Liver (tissue), 9 donors: ENCODE data around the gene TUBE1. TPM values are rescaled to one million over a fixed set of nuclear protein-coding genes. Genes with fewer than 3 reads are reported as not detected.

Source experiments
- DNase-seq: peaks from one replicate; pipeline ENCODE4 v3.0.0-alpha.2; 2017; ENCODE audit warnings: low spot score
- H3K27ac ChIP-seq, 2 donors: one replicate each; pipeline ENCODE4 v1.7.0; 2013; ENCODE audit warnings: inconsistent platforms in 2 of 2, low read length in 2 of 2, control low read depth in 1 of 2, low read depth in 1 of 2, mild to moderate bottlenecking in 1 of 2
- H3K27me3 ChIP-seq, 4 donors: one replicate each; pipeline versions ENCODE4 v1.6.1 to v1.7.0; 2013; ENCODE audit warnings: low read length in 3 of 4, inconsistent platforms in 1 of 4, mild to moderate bottlenecking in 1 of 4, moderate library complexity in 1 of 4; ENCODE audit not compliant: control insufficient read depth in 4 of 4, insufficient read depth in 4 of 4
- H3K36me3 ChIP-seq, 4 donors: one replicate each; pipeline versions ENCODE4 v1.6.1 to v1.7.0; 2013; ENCODE audit warnings: low read length in 3 of 4, mild to moderate bottlenecking in 3 of 4, low read depth in 1 of 4, moderate library complexity in 1 of 4; ENCODE audit not compliant: control insufficient read depth in 4 of 4, insufficient read depth in 3 of 4
- H3K4me1 ChIP-seq, 4 donors: one replicate each; pipeline versions ENCODE4 v1.6.1 to v1.7.0; 2013; ENCODE audit warnings: low read length in 3 of 4, mild to moderate bottlenecking in 3 of 4, moderate library complexity in 1 of 4; ENCODE audit not compliant: control insufficient read depth in 4 of 4, insufficient read depth in 4 of 4
- H3K4me3 ChIP-seq, 3 donors: one replicate each; pipeline versions ENCODE4 v1.6.1 to v1.7.0; 2013; ENCODE audit warnings: low read length in 3 of 3, control low read depth in 1 of 3, low read depth in 1 of 3, mild to moderate bottlenecking in 1 of 3
- H3K9ac ChIP-seq, 2 donors: one replicate each; pipeline ENCODE4 v1.7.0; 2013; ENCODE audit warnings: low read length in 2 of 2, mild to moderate bottlenecking in 2 of 2, moderate library complexity in 2 of 2, control low read depth in 1 of 2, low read depth in 1 of 2
- H3K9me3 ChIP-seq, 4 donors: one replicate each; pipeline versions ENCODE4 v1.6.1 to v1.7.0; 2013; ENCODE audit warnings: low read length in 3 of 4; ENCODE audit not compliant: control insufficient read depth in 4 of 4
- CTCF ChIP-seq: fragments of 150-350 bp; IDR thresholded peaks from 2 replicates; pipeline ENCODE4 v1.5.1; 2017; ENCODE audit warnings: improper control_type of control experiment, low read depth, low read length; ENCODE audit not compliant: missing input control
- FOXA2 ChIP-seq: IDR thresholded peaks from 2 replicates; pipeline ENCODE4 v1.6.1; 2016; ENCODE audit warnings: antibody characterized with exemption
- GABPA ChIP-seq, 2 donors: IDR thresholded peaks in 1 of 2; conservative IDR thresholded peaks in 1 of 2; 2 replicates each; pipeline ENCODE4 v1.6.1; 2016; ENCODE audit warnings: antibody characterized with exemption in 2 of 2, mild to moderate bottlenecking in 1 of 2, moderate library complexity in 1 of 2
- HNF4A ChIP-seq, 2 donors: conservative IDR thresholded peaks; 2 replicates each; pipeline ENCODE4 v1.6.1; 2016; ENCODE audit warnings: antibody characterized with exemption in 2 of 2, mild to moderate bottlenecking in 2 of 2
- HNF4G ChIP-seq: IDR thresholded peaks from 2 replicates; pipeline ENCODE4 v1.6.1; 2016; ENCODE audit warnings: antibody characterized with exemption
- MAX ChIP-seq: IDR thresholded peaks from 2 replicates; pipeline ENCODE4 v1.6.1; 2016; ENCODE audit warnings: antibody characterized with exemption
- NR2F2 ChIP-seq: IDR thresholded peaks from 2 replicates; pipeline ENCODE4 v1.6.1; 2016; ENCODE audit warnings: antibody characterized with exemption
- RAD21 ChIP-seq, 2 donors: IDR thresholded peaks; 2 replicates each; pipeline ENCODE4 v1.6.1; 2016; ENCODE audit warnings: antibody characterized with exemption in 2 of 2, mild to moderate bottlenecking in 2 of 2
- REST ChIP-seq: IDR thresholded peaks from 2 replicates; pipeline ENCODE4 v1.6.1; 2016; ENCODE audit warnings: antibody characterized with exemption, mild to moderate bottlenecking
- RXRA ChIP-seq, 2 donors: IDR thresholded peaks; 2 replicates each; pipeline ENCODE4 v1.6.1; 2017 to 2018; ENCODE audit warnings: antibody characterized with exemption in 2 of 2, mild to moderate bottlenecking in 1 of 2
- TAF1 ChIP-seq: conservative IDR thresholded peaks from 2 replicates; pipeline ENCODE4 v1.6.1; 2016; ENCODE audit warnings: antibody characterized with exemption, mild to moderate bottlenecking
- YY1 ChIP-seq: IDR thresholded peaks from 2 replicates; pipeline ENCODE4 v1.6.1; 2016; ENCODE audit warnings: antibody characterized with exemption, mild to moderate bottlenecking
- ZBTB33 ChIP-seq: IDR thresholded peaks from 2 replicates; pipeline ENCODE4 v1.6.1; 2016; ENCODE audit warnings: antibody characterized with exemption
- WGBS: extraction: QIAGEN DNeasy Blood & Tissue Kit; methylation state at CpG from one replicate; pipeline ENCODE4 v1.1.7; 2013; 5-methylcytosine and 5-hydroxymethylcytosine counted together
- polyA plus RNA-seq, 2 donors: library from polyadenylated mRNA; stranded (reverse) in 1 of 2; unstranded in 1 of 2; fragments of 200-250 nt in 1 of 2; fragments of >200 nt in 1 of 2; fragmentation: Nextera tagmentation in 1 of 2; extraction: Ambion mirVana in 1 of 2; gene quantifications; one replicate each; pipeline versions ENCODE4 v1.2.1 to v1.2.3, GENCODE V29; 2013 to 2015
- total RNA-seq, 2 donors: library from RNA; depleted of rRNA; stranded (reverse); fragments of >200 nt; gene quantifications; one replicate each; pipeline ENCODE4 v1.2.3, GENCODE V29; 2014
- TF ChIP-seq, protein P1 (sequence below): IDR thresholded peaks from 2 replicates; pipeline ENCODE4 v1.6.1; 2016; ENCODE audit warnings: antibody characterized with exemption
- donor health status: healthy.
- donor health status: healthy.
- donor health status: healthy.
- donor health status: healthy.
- donor health status: healthy.

The TUBE1 gene
- total and polyA plus RNA-seq, 4 donors = 8.8 to 45.4 (median 25.4) TPM

GRCh38 chr6:112039431-112039770 lies 47.9 kb downstream of the TUBE1 start:
- 51% methylated on average over 2 of the region's 2 CpGs for WGBS
- no peak for TF ChIP-seq RAD21 (IDR thresholded peaks at IDR 0.05)
- no peak for TF ChIP-seq NR2F2
- no peak for TF ChIP-seq GABPA (IDR thresholded peaks at IDR 0.05 in 1 of 2, conservative IDR thresholded peaks at IDR 0.05 in 1 of 2)
- no peak for TF ChIP-seq MAX
- TF ChIP-seq, protein P1, sequence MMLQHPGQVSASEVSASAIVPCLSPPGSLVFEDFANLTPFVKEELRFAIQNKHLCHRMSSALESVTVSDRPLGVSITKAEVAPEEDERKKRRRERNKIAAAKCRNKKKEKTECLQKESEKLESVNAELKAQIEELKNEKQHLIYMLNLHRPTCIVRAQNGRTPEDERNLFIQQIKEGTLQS = no peak
- TF ChIP-seq RXRA (IDR thresholded peaks at IDR 0.05) = no peak
- TF ChIP-seq YY1 = no peak
- TF ChIP-seq ZBTB33 = no peak
- no peak for TF ChIP-seq CTCF
- TF ChIP-seq FOXA2 = no peak
- no peak for TF ChIP-seq HNF4G
- no peak for TF ChIP-seq REST
- no peaks in the 10 kb centered on the region for H3K9me3 ChIP-seq
- H3K4me1 ChIP-seq = peaks cover 0 to 10% (median 6%) of the 10 kb centered on the region in 4 donors
- H3K27ac ChIP-seq = no peak overlapping the region
- no peak overlapping the region for H3K4me3 ChIP-seq
- no peak overlapping the region for H3K9ac ChIP-seq
- no peaks in the 10 kb centered on the region for H3K36me3 ChIP-seq
- no peak for DNase-seq
- H3K27me3 ChIP-seq = no peaks in the 10 kb centered on the region

- no peaks in the 10 kb centered on the region for H3K9me3 ChIP-seq
- no peaks in the 10 kb centered on the region for H3K27me3 ChIP-seq
- no peak overlapping the region for H3K9ac ChIP-seq
- DNase-seq = no peak
- no peak overlapping the region for H3K27ac ChIP-seq
- no peak overlapping the region for H3K4me3 ChIP-seq
- no peaks in the 10 kb centered on the region for H3K36me3 ChIP-seq
- no peak for TF ChIP-seq HNF4A (conservative IDR thresholded peaks at IDR 0.05)
- no peak for TF ChIP-seq TAF1
- TF ChIP-seq NR2F2 = no peak
- TF ChIP-seq, protein P1 = no peak
- WGBS = 88% methylated on average over 15 of the region's 15 CpGs
- peaks cover 0 to 5% (median 3%) of the 10 kb centered on the region in 4 donors for H3K4me1 ChIP-seq
Observed at GRCh38 chr6:112038756-112039430, 48.4 kb downstream of the TUBE1 start.
